GM12865 (cell line): ENCODE measurements around the gene UHRF2.

Source experiments
- DNase-seq: peaks from one replicate; pipeline ENCODE4 v3.0.0; 2010; ENCODE audit warnings: low read depth
- H3K4me3 ChIP-seq: 2 replicates; pipeline ENCODE4 v1.5.1; 2011; ENCODE audit warnings: mild to moderate bottlenecking, low read depth, low read length, control low read depth
- TF ChIP-seq, protein P1 (sequence below): IDR thresholded peaks from 2 replicates; pipeline ENCODE4 v1.5.1; 2011; ENCODE audit warnings: low read length, control low read depth, low read depth, inconsistent platforms; ENCODE audit not compliant: insufficient read depth; ENCODE audit errors: missing control alignments

The UHRF2 gene

DNA sequence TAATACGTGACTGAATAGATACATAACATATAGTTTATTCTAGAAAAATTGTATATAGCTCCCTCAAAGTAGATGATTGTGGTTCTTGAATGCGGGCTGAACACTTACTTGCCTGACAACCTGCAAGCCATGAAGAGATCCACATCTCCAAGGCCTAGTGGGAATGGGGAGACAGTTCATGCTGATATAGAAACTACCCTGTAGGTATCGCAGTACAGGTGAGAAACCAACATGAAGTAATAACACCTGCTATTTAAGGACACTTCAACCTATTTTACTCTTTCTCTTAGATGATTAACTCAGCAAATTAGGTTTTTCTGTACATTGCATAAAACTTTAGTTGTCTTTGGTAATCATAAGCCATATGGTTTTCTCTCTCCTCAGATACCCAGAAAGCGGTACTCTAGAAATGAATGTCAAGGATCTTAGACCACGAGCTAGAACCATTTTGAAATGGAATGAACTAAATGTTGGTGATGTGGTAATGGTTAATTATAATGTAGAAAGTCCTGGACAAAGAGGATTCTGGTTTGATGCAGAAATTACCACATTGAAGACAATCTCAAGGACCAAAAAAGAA lies 47.3 kb downstream of the UHRF2 start:
- no peak overlapping the region for H3K4me3 ChIP-seq
- TF ChIP-seq, protein P1, sequence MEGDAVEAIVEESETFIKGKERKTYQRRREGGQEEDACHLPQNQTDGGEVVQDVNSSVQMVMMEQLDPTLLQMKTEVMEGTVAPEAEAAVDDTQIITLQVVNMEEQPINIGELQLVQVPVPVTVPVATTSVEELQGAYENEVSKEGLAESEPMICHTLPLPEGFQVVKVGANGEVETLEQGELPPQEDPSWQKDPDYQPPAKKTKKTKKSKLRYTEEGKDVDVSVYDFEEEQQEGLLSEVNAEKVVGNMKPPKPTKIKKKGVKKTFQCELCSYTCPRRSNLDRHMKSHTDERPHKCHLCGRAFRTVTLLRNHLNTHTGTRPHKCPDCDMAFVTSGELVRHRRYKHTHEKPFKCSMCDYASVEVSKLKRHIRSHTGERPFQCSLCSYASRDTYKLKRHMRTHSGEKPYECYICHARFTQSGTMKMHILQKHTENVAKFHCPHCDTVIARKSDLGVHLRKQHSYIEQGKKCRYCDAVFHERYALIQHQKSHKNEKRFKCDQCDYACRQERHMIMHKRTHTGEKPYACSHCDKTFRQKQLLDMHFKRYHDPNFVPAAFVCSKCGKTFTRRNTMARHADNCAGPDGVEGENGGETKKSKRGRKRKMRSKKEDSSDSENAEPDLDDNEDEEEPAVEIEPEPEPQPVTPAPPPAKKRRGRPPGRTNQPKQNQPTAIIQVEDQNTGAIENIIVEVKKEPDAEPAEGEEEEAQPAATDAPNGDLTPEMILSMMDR = no peak
- no peak for DNase-seq

DNA sequence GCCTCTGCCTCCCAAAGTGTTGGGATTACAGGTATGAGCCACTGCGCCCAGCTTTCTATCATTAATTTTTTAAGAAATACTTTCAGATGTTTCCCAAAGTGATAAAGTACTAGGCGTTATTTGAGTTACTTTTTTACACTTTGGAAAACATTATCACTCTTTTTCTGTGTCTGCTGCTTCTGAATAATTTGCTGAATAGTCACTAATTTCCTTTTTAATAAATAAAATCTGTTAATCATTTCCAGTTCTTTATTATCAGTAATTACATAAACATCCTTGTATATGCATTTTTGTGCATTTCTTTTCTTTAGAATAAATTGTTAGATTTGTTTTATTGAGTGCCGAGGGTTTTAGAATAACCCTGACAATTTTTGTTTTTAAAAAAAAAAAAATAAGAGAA lies 48.6 kb downstream of the UHRF2 start:
- TF ChIP-seq, protein P1 = no peak
- no peak overlapping the region for H3K4me3 ChIP-seq
- no peak for DNase-seq

DNA sequence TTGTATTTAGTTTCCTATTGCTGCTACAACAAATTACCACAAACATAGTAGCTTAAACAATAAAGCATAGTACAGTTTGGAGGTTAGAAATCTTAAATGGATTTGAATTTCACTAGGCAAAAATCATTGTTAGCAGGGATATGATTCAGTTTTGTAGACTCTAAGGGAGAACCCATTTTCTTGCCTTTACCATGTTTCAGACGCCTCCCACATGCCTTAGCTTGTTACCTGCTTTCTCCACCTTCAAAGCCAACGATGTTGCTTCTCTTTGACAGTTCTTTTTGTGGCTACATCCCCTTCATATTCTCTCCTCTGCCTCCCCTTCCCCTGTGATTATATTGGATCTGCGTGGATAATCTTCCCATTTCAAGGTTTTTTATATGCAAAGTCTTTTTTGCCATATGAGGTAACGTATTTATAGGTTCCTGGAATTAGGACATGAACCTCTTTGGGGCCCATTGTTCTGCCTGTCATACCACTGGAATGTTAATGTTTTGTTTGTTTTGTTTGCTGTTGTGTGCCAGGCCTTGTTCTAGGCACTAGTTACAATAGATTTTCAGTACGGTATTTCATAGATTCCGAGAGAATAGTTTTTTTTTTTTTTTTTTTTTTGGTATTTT lies 54.1 kb downstream of the UHRF2 start:
- DNase-seq = no peak
- TF ChIP-seq, protein P1 = no peak
- no peak overlapping the region for H3K4me3 ChIP-seq

DNA sequence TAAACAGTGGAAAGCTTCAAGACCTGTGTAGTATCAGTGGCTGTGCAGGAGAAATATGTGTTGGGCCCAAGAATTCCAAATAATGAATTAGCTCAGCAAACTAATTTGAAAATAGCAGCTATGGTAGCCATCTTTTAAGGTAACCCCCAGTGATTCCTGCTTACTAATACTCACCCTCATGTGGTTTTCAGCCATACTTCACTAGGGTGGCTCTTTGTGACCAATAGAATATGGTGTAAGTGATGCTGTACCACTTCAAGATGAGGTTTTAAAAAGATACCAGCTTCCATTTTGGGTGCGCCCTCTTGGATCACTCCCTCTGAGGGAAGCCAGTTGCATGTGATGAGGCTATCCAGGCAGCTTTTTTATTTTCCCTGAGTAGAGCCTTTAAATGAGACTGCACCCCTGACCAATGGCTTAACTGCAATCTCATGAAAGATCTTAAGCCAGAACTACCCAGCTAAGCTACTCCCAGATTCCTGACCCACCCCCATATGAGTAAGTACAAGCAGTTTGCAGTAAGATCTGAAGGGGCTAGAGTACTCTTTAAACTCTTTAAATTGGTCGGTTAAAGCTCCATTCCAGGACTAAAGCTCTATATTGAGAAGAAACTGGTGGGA lies 58.3 kb downstream of the UHRF2 start:
- TF ChIP-seq, protein P1 = no peak
- no peak for DNase-seq
- H3K4me3 ChIP-seq = no peak overlapping the region

DNA sequence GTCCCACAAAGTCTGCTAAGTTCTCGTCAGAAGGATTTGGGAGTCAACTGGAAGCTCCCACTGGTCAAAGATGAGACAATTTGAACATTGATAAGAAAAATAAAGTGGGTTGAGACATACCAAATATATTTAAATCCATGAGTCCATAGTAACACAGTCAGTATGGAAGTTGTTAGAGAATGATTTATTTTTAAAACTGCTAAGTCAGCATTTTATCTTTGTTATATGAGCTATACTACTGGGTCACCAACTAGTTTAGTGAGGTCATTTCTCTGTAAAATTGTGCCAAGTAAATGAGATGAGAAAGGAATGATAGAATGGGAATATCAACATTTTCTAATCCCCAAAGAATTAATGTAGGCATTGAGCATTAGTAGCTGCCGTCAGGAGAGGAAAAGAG lies 60.2 kb downstream of the UHRF2 start:
- no peak overlapping the region for H3K4me3 ChIP-seq
- TF ChIP-seq, protein P1 = no peak
- DNase-seq = no peak

DNA sequence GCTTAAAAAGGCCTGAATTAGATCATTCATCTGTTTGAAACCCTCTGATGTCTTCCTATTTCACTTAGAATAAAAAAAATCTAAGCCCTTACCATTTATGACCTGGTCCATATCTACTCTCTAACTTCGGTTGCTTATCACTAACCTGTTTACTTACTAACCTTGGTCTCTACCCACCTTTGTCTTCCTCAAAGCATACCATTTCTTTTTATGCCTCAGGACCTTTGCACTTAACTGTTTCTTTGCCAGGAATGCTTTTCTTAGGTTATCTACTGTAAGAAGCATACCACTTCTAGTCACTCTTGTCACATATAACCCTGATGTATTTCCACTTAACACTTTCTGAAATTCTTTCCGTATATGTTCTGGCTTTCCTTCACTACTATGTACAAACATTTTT lies 67.0 kb downstream of the UHRF2 start:
- H3K4me3 ChIP-seq = no peak overlapping the region
- DNase-seq = no peak
- TF ChIP-seq, protein P1 = no peak
